GM18502 (cell line): ENCODE data around the gene PTPN7.
"Not testable (repeated sequence)": the region's sequence is repeated elsewhere in the genome, so short reads cannot be mapped to it uniquely, and the experiment has no call there.

Source experiments
- ATAC-seq: cut with Tn5 transposase; IDR thresholded peaks from one replicate; pipeline ENCODE4 v1.9.1; 2021; ENCODE audit warnings: mild to moderate bottlenecking; ENCODE audit not compliant: unreplicated experiment, poor library complexity

PTPN7 gene

GRCh38 chr1:202111589-202111988 is 48.8 kb downstream of the PTPN7 start:
- not testable (repeated sequence) for ATAC-seq

DNA sequence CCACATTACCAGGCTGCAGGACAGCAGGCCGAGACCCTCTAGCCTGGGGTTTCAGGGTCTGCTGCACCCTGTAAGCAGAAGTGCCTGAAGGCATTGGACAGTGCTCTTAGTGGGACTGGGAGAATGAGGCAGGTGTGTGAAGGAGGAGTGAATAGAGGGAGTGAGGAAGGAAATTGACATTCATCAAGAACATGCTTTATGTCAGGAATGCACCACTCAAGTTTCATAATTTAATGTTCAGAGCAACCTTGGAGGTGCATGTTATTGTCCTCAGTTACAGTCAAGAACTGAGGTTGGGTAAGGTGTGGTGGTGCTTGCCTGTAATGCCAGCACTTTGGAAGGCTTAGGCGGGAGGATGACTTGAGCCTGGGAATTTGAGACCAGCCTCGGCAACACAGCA is 49.4 kb downstream of the PTPN7 start:
- ATAC-seq, result no peak

- ATAC-seq, result no peak
Measured at GRCh38 chr1:202107801-202108731, 52.3 kb downstream of the PTPN7 start.

DNA sequence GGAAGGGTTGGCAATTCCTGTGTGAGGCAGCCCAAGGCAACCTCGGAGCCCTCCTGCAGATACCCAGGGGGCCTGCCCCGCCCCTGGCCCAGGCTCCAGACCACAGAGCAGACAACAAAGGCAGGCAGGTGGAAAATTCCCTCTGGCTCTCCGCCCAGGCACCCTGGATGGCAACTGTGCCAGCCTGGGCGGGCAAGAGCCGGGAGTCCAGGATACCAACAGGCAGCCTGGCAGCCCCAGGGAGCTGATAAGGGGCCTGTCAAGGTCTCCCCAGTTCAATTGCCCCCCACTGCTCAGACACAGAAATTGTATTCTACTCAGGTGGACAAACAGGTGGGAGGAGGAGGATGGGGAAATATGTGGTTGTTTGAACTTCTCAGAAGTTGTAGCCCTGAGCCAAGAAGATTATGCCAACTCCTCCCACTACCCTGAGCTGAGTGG is 53.1 kb downstream of the PTPN7 start:
- no peak for ATAC-seq

GRCh38 chr1:202106340-202107254 is 53.8 kb downstream of the PTPN7 start:
- ATAC-seq, result no peak

GRCh38 chr1:202105571-202106339 is 54.6 kb downstream of the PTPN7 start:
- ATAC-seq, result no peak

- no peak for ATAC-seq
Measured at GRCh38 chr1:202104073-202104472, 56.3 kb downstream of the PTPN7 start.

GRCh38 chr1:202101184-202101583 is 59.2 kb downstream of the PTPN7 start:
- ATAC-seq, result no peak
